H9 (cell line): ENCODE measurements around the gene SCLY. TPM values are rescaled to one million over a fixed set of nuclear protein-coding genes. Genes with fewer than 3 reads are reported as not detected.

Experiments
- DNase-seq: peaks from one replicate; pipeline ENCODE4 v3.0.0-alpha.2; 2017
- H2AFZ ChIP-seq: one replicate; pipeline ENCODE4 v1.6.1; 2013; ENCODE audit warnings: mild to moderate bottlenecking, low read length, control low read depth, moderate library complexity
- H2AK5ac ChIP-seq: 2 replicates; pipeline ENCODE4 v1.6.1; 2013; ENCODE audit warnings: low read length, control low read depth, mixed read lengths; ENCODE audit not compliant: insufficient read length
- H2BK120ac ChIP-seq: one replicate; pipeline ENCODE4 v1.6.1; 2013; ENCODE audit warnings: low read depth, mild to moderate bottlenecking, low read length, control low read depth, inconsistent platforms; ENCODE audit not compliant: poor library complexity, severe bottlenecking
- H2BK12ac ChIP-seq: 2 replicates; pipeline ENCODE4 v1.6.1; 2013; ENCODE audit warnings: low read length, control low read depth, mixed read lengths, low read depth; ENCODE audit not compliant: insufficient read length
- H2BK15ac ChIP-seq: 2 replicates; pipeline ENCODE4 v1.6.1; 2013; ENCODE audit warnings: low read depth, low read length, control low read depth
- H2BK20ac ChIP-seq: one replicate; pipeline ENCODE4 v1.6.1; 2013; ENCODE audit warnings: low read depth, mild to moderate bottlenecking, low read length, control low read depth, inconsistent platforms; ENCODE audit not compliant: poor library complexity, severe bottlenecking
- H2BK5ac ChIP-seq: 2 replicates; pipeline ENCODE4 v1.6.1; 2013; ENCODE audit warnings: low read length, control low read depth, mixed read lengths; ENCODE audit not compliant: insufficient read length
- H3K14ac ChIP-seq: 2 replicates; pipeline ENCODE4 v1.6.1; 2013; ENCODE audit warnings: low read length, control low read depth; ENCODE audit not compliant: insufficient read depth
- H3K18ac ChIP-seq: 2 replicates; pipeline ENCODE4 v1.6.1; 2013; ENCODE audit warnings: low read depth, mild to moderate bottlenecking, mixed read lengths, low read length, control low read depth; ENCODE audit not compliant: insufficient read length
- H3K23ac ChIP-seq: 2 replicates; pipeline ENCODE4 v1.6.1; 2013; ENCODE audit warnings: low read length, control low read depth, mixed read lengths, low read depth; ENCODE audit not compliant: insufficient read length
- H3K23me2 ChIP-seq: 2 replicates; pipeline ENCODE4 v1.6.1; 2013; ENCODE audit warnings: low read depth, mild to moderate bottlenecking, mixed read lengths, low read length, control low read depth; ENCODE audit not compliant: insufficient read length, poor library complexity, severe bottlenecking
- H3K27ac ChIP-seq: 2 replicates; pipeline ENCODE4 v1.5.1; 2013; ENCODE audit warnings: low read length, control low read depth, mixed read lengths, low read depth; ENCODE audit not compliant: insufficient read length
- H3K27me3 ChIP-seq: 2 replicates; pipeline ENCODE4 v1.6.1; 2013; ENCODE audit warnings: low read length, control low read depth, inconsistent platforms; ENCODE audit not compliant: insufficient read depth
- H3K4ac ChIP-seq: 2 replicates; pipeline ENCODE4 v1.6.1; 2013; ENCODE audit warnings: low read depth, mild to moderate bottlenecking, control low read depth, inconsistent platforms, low read length, moderate library complexity
- H3K4me1 ChIP-seq: 2 replicates; pipeline ENCODE4 v1.6.1; 2013; ENCODE audit warnings: low read length, control low read depth, inconsistent platforms; ENCODE audit not compliant: insufficient read depth
- H3K4me2 ChIP-seq: 2 replicates; pipeline ENCODE4 v1.6.1; 2013; ENCODE audit warnings: low read length, control low read depth, mixed read lengths; ENCODE audit not compliant: insufficient read length, insufficient read depth
- H3K56ac ChIP-seq: 2 replicates; pipeline ENCODE4 v1.6.1; 2013; ENCODE audit warnings: low read depth, mild to moderate bottlenecking, mixed read lengths, low read length, control low read depth; ENCODE audit not compliant: insufficient read length
- H3K79me1 ChIP-seq: 2 replicates; pipeline ENCODE4 v1.6.1; 2013; ENCODE audit warnings: low read depth, mild to moderate bottlenecking, moderate library complexity, low read length, control low read depth, inconsistent platforms; ENCODE audit not compliant: insufficient read depth, poor library complexity, severe bottlenecking
- H3K79me2 ChIP-seq: 2 replicates; pipeline ENCODE4 v1.6.1; 2013; ENCODE audit warnings: low read length, control low read depth, inconsistent platforms; ENCODE audit not compliant: insufficient read depth
- H3K9ac ChIP-seq: 2 replicates; pipeline ENCODE4 v1.6.1; 2013; ENCODE audit warnings: low read length, control low read depth, mixed read lengths; ENCODE audit not compliant: insufficient read length; ENCODE audit errors: extremely low read depth
- H3K9me3 ChIP-seq: one replicate; pipeline ENCODE4 v1.6.1; 2013; ENCODE audit warnings: low read depth, low read length, inconsistent platforms; ENCODE audit not compliant: control insufficient read depth
- H3T11ph ChIP-seq: one replicate; pipeline ENCODE4 v1.6.1; 2013; ENCODE audit warnings: mild to moderate bottlenecking, low read length, control low read depth, inconsistent platforms
- H4K20me1 ChIP-seq: one replicate; pipeline ENCODE4 v1.6.1; 2013; ENCODE audit not compliant: control insufficient read depth, insufficient read length, insufficient read depth
- H4K5ac ChIP-seq: 2 replicates; pipeline ENCODE4 v1.6.1; 2013; ENCODE audit warnings: low read depth, mild to moderate bottlenecking, mixed read lengths, low read length, control low read depth; ENCODE audit not compliant: insufficient read length
- H4K8ac ChIP-seq: replicated peaks from 2 replicates; pipeline ENCODE4 v1.6.1; 2013; ENCODE audit warnings: low read length, control low read depth, mixed read lengths, low read depth; ENCODE audit not compliant: insufficient read length
- H4K91ac ChIP-seq: 2 replicates; pipeline ENCODE4 v1.6.1; 2013; ENCODE audit warnings: low read depth, mild to moderate bottlenecking, moderate library complexity, mixed read lengths, low read length, control low read depth; ENCODE audit not compliant: insufficient read length
- H3K27ac Mint-ChIP-seq, 3 experiments: 2 replicates in 2 of 3; 3 replicates in 1 of 3; pipeline ENCODE4 v1.8.0; 2020 to 2021; ENCODE audit warnings: mixed read lengths in 3 of 3, mild to moderate bottlenecking in 1 of 3, moderate library complexity in 1 of 3
- H3K27me3 Mint-ChIP-seq: 2 replicates; pipeline ENCODE4 v1.8.0; 2021; ENCODE audit warnings: low read depth, mild to moderate bottlenecking, moderate library complexity, mixed read lengths
- H3K36me3 Mint-ChIP-seq, 3 experiments: 2 replicates in 2 of 3; 3 replicates in 1 of 3; pipeline ENCODE4 v1.8.0; 2020 to 2021; ENCODE audit warnings: low read depth in 3 of 3, mixed read lengths in 3 of 3; ENCODE audit not compliant: insufficient read depth in 1 of 3
- H3K4me1 Mint-ChIP-seq, 2 experiments: 2 replicates each; pipeline ENCODE4 v1.8.0; 2020; ENCODE audit warnings: mixed read lengths in 2 of 2
- H3K4me3 Mint-ChIP-seq, 2 experiments: 2 replicates in 1 of 2; 3 replicates in 1 of 2; pipeline ENCODE4 v1.8.0; 2020 to 2021; ENCODE audit warnings: mild to moderate bottlenecking in 2 of 2, mixed read lengths in 2 of 2, moderate library complexity in 1 of 2
- H3K9me3 Mint-ChIP-seq, 2 experiments: 2 replicates in 1 of 2; 3 replicates in 1 of 2; pipeline ENCODE4 v1.8.0; 2020; ENCODE audit warnings: mild to moderate bottlenecking in 2 of 2, mixed read lengths in 2 of 2, moderate library complexity in 1 of 2
- WGBS: extraction: QIAGEN DNeasy Blood & Tissue Kit; methylation state at CpG from one replicate; pipeline ENCODE4 v1.1.7; 2013; ENCODE audit warnings: missing lambda C conversion rate, low lambda C conversion rate, mixed read lengths; ENCODE audit not compliant: insufficient read length; ENCODE audit errors: extremely low coverage; 5-methylcytosine and 5-hydroxymethylcytosine counted together
- total RNA-seq: library from RNA; stranded (reverse); gene quantifications from 2 replicates; pipeline ENCODE4 v1.2.1, GENCODE V29; 2021
- TF ChIP-seq, protein P1 (sequence below): fragments of 200-600 bp; sonication (generic); conservative IDR thresholded peaks from 3 replicates; pipeline ENCODE4 v1.8.0; 2021; ENCODE audit warnings: antibody characterized with exemption, mild to moderate bottlenecking

SCLY gene
- total RNA-seq, 1 experiment from 2014 or later: 55.3 TPM

DNA sequence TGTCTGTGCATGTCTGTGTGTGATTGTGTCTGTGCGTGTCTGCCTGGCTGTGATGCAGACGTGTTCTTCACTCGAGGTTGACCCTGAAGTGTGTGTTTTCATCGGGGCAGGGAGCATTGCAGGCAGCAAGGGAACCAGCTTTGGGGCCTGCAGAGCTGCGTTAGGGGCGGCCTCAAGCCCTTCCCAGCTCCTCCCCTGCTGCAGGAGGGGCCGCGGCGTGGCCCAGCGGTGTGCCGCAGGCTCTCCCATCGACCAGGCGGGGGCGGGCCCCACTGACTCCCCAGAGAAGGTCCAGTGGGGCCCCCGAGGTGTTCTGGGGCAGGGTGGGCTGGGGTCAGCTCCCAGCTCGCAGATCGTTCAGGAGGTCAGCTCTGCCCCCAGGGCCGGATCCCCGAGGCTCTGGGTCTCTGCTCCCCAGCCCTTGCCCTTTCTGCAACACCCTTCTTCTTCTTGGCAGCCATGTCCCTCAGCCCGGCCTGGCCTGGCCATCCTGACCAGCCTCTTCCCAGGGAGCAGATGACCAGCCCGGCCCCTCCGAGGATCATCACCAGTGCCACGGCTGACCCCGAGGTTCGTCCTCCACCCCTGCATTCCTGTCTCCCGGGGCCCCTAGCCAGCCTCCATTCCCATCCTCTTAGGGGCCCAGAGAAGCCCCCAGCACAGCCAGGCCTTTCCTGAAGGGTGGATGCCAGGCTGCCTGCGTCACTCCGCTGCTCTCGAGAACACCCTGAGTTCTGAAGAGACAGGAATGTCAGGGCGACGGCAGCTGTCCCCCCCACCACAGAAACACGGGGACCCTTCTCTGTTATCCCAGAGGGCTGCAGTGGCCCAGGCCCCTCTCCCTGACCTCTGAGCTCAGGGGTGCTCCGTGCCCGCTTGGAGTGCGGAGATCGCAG is 66.6 kb downstream of the SCLY start:
- Histone ChIP-seq H3T11ph (no peak overlapping the region), H3K4ac (no peak overlapping the region), H2AFZ (no peak overlapping the region), H2BK15ac (no peak overlapping the region), H4K20me1 (no peaks in the 10 kb centered on the region), H3K23ac (no peak overlapping the region), H4K8ac (no peak overlapping the region), H3K14ac (no peak overlapping the region), H4K91ac (no peak overlapping the region), H2BK5ac (no peak overlapping the region), H3K4me2 (no peak overlapping the region), H3K27ac (no peak overlapping the region), H3K79me2 (no peaks in the 10 kb centered on the region), H2BK120ac (no peak overlapping the region), H3K18ac (no peak overlapping the region), H3K4me1 (no peaks in the 10 kb centered on the region), H3K56ac (no peak overlapping the region), H2AK5ac (no peak overlapping the region), H3K23me2 (no peaks in the 10 kb centered on the region), H3K9me3 (no peaks in the 10 kb centered on the region), H3K79me1 (no peaks in the 10 kb centered on the region), H2BK20ac (no peak overlapping the region), H3K27me3 (no peaks in the 10 kb centered on the region), H4K5ac (no peak overlapping the region), H2BK12ac (no peak overlapping the region), H3K9ac (no peak overlapping the region)
- DNase-seq: no peak
- H3K9me3 Mint-ChIP-seq: no peaks in the 10 kb centered on the region; a peak in 1 of 5 replicates
- no CpG with 5 or more reads among the region's 36 CpGs for WGBS
- no peaks in the 10 kb centered on the region for H3K36me3 Mint-ChIP-seq
- TF ChIP-seq, protein P1, sequence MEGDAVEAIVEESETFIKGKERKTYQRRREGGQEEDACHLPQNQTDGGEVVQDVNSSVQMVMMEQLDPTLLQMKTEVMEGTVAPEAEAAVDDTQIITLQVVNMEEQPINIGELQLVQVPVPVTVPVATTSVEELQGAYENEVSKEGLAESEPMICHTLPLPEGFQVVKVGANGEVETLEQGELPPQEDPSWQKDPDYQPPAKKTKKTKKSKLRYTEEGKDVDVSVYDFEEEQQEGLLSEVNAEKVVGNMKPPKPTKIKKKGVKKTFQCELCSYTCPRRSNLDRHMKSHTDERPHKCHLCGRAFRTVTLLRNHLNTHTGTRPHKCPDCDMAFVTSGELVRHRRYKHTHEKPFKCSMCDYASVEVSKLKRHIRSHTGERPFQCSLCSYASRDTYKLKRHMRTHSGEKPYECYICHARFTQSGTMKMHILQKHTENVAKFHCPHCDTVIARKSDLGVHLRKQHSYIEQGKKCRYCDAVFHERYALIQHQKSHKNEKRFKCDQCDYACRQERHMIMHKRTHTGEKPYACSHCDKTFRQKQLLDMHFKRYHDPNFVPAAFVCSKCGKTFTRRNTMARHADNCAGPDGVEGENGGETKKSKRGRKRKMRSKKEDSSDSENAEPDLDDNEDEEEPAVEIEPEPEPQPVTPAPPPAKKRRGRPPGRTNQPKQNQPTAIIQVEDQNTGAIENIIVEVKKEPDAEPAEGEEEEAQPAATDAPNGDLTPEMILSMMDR: no peak
- H3K4me1 Mint-ChIP-seq: no peaks in the 10 kb centered on the region
- H3K27me3 Mint-ChIP-seq: no peaks in the 10 kb centered on the region; the same call in 1 of the 2 replicates
- no peak overlapping the region for H3K27ac Mint-ChIP-seq
- H3K4me3 Mint-ChIP-seq: no peak overlapping the region
